ENCODE results near the gene PDGFC. TPM values are rescaled to one million over a fixed set of nuclear protein-coding genes. Genes with fewer than 3 reads are reported as not detected.

The PDGFC gene
- total and polyA plus RNA-seq, 2 of the 8 experiments (the other 6 are each of a cell fraction or from before 2014, with no cell fraction given) = 0.65 to 2.7 TPM

- TF ChIP-seq ZNF274 (IDR thresholded peaks at IDR 0.05; ENCODE audit: borderline replicate concordance, extremely low read depth, low read length) (no peak), NANOG (IDR thresholded peaks at IDR 0.05; ENCODE audit: insufficient read depth, low read depth, low read length, poor library complexity, severe bottlenecking) (no peak)
These were observed 39.0 kb upstream of the PDGFC start (continued) for GRCh38 chr4:157010630-157011029.
